Peyer's patch (tissue), 4 donors: ENCODE results near the gene RNF41.

ENCODE experiments used
- POLR2A ChIP-seq, 2 donors: fragments of 450-650 bp; IDR thresholded peaks; one replicate each; pipeline ENCODE4 v1.5.1; 2017; ENCODE audit warnings: antibody characterized with exemption in 2 of 2, mild to moderate bottlenecking in 2 of 2, moderate library complexity in 2 of 2
- TF ChIP-seq, protein P1 (sequence below), 6 experiments: fragments of 450-650 bp in 4 of 6; fragments of 200-600 bp in 2 of 6; sonication (generic) in 1 of 6; IDR thresholded peaks; one replicate each; pipeline ENCODE4 v1.5.1; 2017 to 2019; ENCODE audit warnings: antibody characterized with exemption in 6 of 6, mild to moderate bottlenecking in 3 of 6, moderate library complexity in 1 of 6

- TF ChIP-seq, protein P1, sequence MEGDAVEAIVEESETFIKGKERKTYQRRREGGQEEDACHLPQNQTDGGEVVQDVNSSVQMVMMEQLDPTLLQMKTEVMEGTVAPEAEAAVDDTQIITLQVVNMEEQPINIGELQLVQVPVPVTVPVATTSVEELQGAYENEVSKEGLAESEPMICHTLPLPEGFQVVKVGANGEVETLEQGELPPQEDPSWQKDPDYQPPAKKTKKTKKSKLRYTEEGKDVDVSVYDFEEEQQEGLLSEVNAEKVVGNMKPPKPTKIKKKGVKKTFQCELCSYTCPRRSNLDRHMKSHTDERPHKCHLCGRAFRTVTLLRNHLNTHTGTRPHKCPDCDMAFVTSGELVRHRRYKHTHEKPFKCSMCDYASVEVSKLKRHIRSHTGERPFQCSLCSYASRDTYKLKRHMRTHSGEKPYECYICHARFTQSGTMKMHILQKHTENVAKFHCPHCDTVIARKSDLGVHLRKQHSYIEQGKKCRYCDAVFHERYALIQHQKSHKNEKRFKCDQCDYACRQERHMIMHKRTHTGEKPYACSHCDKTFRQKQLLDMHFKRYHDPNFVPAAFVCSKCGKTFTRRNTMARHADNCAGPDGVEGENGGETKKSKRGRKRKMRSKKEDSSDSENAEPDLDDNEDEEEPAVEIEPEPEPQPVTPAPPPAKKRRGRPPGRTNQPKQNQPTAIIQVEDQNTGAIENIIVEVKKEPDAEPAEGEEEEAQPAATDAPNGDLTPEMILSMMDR (IDR thresholded peaks at IDR 0.05) = no peak
- TF ChIP-seq POLR2A (IDR thresholded peaks at IDR 0.05) = no peak
Observed at GRCh38 chr12:56247923-56248322, 26.2 kb upstream of the RNF41 start.
